Ovary (tissue), 3 donors: Measurements from ENCODE around the gene HASPIN.

ENCODE experiments used
- EP300 ChIP-seq: sonication (generic); formaldehyde crosslinking; IDR thresholded peaks from one replicate; pipeline ENCODE4 v1.6.1; 2017; ENCODE audit warnings: antibody characterized with exemption
- POLR2A ChIP-seq: fragments of 450-650 bp; IDR thresholded peaks from one replicate; pipeline ENCODE4 v1.6.1; 2017; ENCODE audit warnings: antibody characterized with exemption, mild to moderate bottlenecking, moderate library complexity
- TF ChIP-seq, protein P1 (sequence below), 3 donors: fragments of 450-650 bp in 2 of 3; fragments of 200-600 bp in 1 of 3; IDR thresholded peaks; one replicate each; pipeline versions ENCODE4 v1.5.1 to v1.8.0; 2016 to 2022; ENCODE audit warnings: antibody characterized with exemption in 3 of 3, mild to moderate bottlenecking in 1 of 3
- donor health status: DM: no; HTN: no; CAD: no.

DNA sequence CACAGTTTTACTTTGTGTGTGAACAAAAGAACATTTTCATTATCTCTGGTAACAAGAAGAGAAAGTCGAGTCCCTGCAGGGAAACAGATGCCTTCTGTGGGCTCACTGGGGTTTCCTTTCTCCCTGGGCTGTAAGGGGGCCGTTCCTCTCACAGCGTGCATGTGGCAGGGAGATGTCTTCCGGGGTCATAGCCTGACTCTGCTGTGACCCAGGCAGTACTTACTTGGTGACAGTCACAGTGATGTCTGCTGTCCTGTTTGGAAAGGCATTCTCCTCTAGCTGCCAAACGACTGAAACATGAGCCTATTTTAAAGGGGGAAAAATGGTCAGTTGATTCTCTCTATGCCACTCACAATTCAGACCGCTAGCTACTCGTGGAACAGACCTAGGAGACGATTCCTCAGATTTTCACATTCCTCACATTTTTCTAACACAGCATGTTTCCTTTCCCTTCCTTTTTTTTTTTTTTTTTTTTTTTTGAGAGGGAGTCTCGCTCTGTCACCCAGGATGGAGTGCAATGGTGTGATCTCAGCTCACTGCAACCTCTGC lies 7.3 kb downstream of the HASPIN start:
- TF ChIP-seq, protein P1, sequence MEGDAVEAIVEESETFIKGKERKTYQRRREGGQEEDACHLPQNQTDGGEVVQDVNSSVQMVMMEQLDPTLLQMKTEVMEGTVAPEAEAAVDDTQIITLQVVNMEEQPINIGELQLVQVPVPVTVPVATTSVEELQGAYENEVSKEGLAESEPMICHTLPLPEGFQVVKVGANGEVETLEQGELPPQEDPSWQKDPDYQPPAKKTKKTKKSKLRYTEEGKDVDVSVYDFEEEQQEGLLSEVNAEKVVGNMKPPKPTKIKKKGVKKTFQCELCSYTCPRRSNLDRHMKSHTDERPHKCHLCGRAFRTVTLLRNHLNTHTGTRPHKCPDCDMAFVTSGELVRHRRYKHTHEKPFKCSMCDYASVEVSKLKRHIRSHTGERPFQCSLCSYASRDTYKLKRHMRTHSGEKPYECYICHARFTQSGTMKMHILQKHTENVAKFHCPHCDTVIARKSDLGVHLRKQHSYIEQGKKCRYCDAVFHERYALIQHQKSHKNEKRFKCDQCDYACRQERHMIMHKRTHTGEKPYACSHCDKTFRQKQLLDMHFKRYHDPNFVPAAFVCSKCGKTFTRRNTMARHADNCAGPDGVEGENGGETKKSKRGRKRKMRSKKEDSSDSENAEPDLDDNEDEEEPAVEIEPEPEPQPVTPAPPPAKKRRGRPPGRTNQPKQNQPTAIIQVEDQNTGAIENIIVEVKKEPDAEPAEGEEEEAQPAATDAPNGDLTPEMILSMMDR (IDR thresholded peaks at IDR 0.05), result no peak
- TF ChIP-seq POLR2A, result no peak
- TF ChIP-seq EP300, result no peak
